Activated CD8-positive, alpha-beta memory T cell treated with anti-CD3 and anti-CD28 coated beads, Interleukin-2, amount 10 ng/mL, durations not matched to agents 7 days and 5 days (primary cell): ENCODE results near the gene ZFYVE28. TPM values are rescaled to one million over a fixed set of nuclear protein-coding genes. Genes with fewer than 3 reads are reported as not detected.
"Not testable (repeated sequence)": the region's sequence is repeated elsewhere in the genome, so short reads cannot be mapped to it uniquely, and the experiment has no call there.

ENCODE experiments used
- ATAC-seq: fragments of 150-1000 bp; cut with Tn5 transposase; one replicate; pipeline ENCODE4 v1.10.0; 2021; ENCODE audit warnings: moderate library complexity
- CTCF ChIA-PET: fragments of 350-600 bp; sonication (Branson Sonifier 250); formaldehyde crosslinking; loops from one replicate; lab custom pipeline; 2021; ENCODE audit warnings: antibody characterized with exemption; lab: Charles Lee
- DNase-seq: peaks from one replicate; pipeline ENCODE4 v3.0.0-alpha.2; 2020
- H3K27ac Mint-ChIP-seq: one replicate; pipeline ENCODE4 v1.8.0; 2021; ENCODE audit warnings: mild to moderate bottlenecking, mixed read lengths
- H3K27me3 Mint-ChIP-seq: one replicate; pipeline ENCODE4 v1.8.0; 2021; ENCODE audit warnings: mixed read lengths
- H3K36me3 Mint-ChIP-seq: one replicate; pipeline ENCODE4 v1.8.0; 2021; ENCODE audit warnings: mild to moderate bottlenecking, mixed read lengths
- H3K4me1 Mint-ChIP-seq: one replicate; pipeline ENCODE4 v1.8.0; 2021; ENCODE audit warnings: mixed read lengths
- H3K4me3 Mint-ChIP-seq: one replicate; pipeline ENCODE4 v1.8.0; 2021; ENCODE audit warnings: mild to moderate bottlenecking, moderate library complexity, mixed read lengths
- H3K9me3 Mint-ChIP-seq: one replicate; pipeline ENCODE4 v1.8.0; 2022; ENCODE audit warnings: low read depth, mixed read lengths
- total RNA-seq, 2 experiments: library from RNA; stranded (reverse); gene quantifications; one replicate each; pipeline ENCODE4 v1.2.3, GENCODE V29; 2021

ZFYVE28 gene
- 10 to 100 TPM; 12.5 to 30.3 TPM for total RNA-seq

- CTCF ChIA-PET: interaction anchor here (1.0 to 1.7 kb wide), 6 partner anchors 15 to 197 kb away, joined by 3 to 15 read pairs (median 5); partner anchors contain the start of gene RNF4
- peak within 1 kb of the TSS; percentile 64 for H3K27ac Mint-ChIP-seq
- H3K27me3 Mint-ChIP-seq: peaks cover 45% of the 10 kb centered on the region
- H3K36me3 Mint-ChIP-seq: peaks cover 2% of the 10 kb centered on the region
- peaks cover 49% of the 10 kb centered on the region for H3K4me1 Mint-ChIP-seq
- H3K4me3 Mint-ChIP-seq: peak within 1 kb of the TSS; percentile 85
- no peak for DNase-seq
- ATAC-seq: no peak
- H3K9me3 Mint-ChIP-seq: no peaks in the 10 kb centered on the region
These were observed at the start of gene ZFYVE28 for GRCh38 chr4:2417765-2418649. TSS of gene ZFYVE28 (minus strand) at chr4:2418645. CDS start at chr4:2418323, 322 bp downstream.

DNA sequence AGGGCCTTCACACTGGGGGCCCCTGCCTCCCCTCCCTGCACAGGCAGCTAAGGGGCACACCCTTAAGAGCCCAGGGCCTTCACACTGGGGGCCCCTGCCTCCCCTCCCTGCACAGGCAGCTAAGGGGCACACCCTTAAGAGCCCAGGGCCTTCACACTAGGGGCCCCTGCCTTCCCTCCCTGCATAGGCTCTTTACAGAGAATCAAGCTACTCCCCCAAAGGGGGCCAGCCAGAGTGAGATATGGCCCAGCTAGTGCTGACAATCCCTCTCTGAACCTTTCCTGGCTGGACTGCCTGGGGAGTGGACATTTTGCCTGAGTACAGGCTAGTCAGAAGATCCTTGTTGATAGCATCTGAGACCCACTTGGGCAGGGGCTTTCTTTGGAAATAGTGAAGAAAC, 47.1 kb upstream of the ZFYVE28 start:
- DNase-seq, ATAC-seq, H3K4me3 Mint-ChIP-seq, H3K27ac Mint-ChIP-seq, H3K9me3 Mint-ChIP-seq: not testable (repeated sequence)
- Mint-ChIP-seq H3K36me3 (peaks cover 14% of the 10 kb centered on the region), H3K4me1 (peaks cover 32% of the 10 kb centered on the region), H3K27me3 (peaks cover 10% of the 10 kb centered on the region)
- CTCF ChIA-PET: interaction anchor here (0.8 to 1.6 kb wide), 4 partner anchors 12 to 53 kb away, joined by 3 to 4 read pairs (median 4); partner anchors contain the start of gene CFAP99

GRCh38 chr4:2465032-2465431, 46.6 kb upstream of the ZFYVE28 start:
- H3K4me3 Mint-ChIP-seq: no peak overlapping the region

DNA sequence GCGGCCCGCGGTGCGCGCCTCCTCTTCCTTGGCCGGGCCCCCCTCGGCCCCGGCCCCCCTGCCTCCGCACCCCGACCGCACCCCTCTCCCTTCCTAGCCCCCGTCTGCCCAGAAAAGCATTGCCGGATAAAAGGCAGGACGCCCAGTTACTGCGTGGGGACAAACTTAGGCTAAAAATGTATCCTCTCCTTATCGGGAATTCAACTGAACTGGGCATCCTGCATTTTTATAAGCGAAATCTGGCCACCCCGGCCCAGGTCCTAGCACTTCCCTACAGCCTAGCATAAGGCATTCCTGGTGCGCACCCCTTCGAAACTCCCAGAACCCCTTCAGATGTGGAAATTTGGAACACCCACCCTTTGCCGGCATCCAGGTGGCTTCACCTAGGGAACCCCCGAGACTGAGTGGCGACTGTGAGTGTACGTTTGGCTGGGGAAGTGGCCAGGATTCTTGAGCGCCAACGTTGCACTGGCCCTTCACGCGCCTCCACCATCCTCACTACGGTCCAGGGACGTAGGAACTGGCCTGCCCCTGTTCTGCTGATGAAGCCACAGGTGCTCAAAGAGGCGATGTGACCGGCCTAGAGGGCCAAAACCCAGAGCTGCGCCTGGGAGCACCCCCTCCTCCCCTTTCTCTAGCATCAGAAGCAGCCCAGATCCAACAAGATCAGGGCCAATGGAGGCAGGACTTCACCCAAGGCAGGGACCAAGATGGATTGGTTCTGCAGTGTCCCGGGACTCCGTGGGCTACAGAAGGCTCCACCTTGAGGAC, 44.7 kb upstream of the ZFYVE28 start:
- DNase-seq (no peak), ATAC-seq (no peak)
- H3K4me1 Mint-ChIP-seq: peaks cover 21% of the 10 kb centered on the region
- peaks cover 14% of the 10 kb centered on the region for H3K27me3 Mint-ChIP-seq
- peak overlapping the region; percentile 24 for H3K4me3 Mint-ChIP-seq
- H3K27ac Mint-ChIP-seq: no peak overlapping the region
- H3K36me3 Mint-ChIP-seq: peaks cover 4% of the 10 kb centered on the region
- CTCF ChIA-PET: interaction anchor here (0.9 to 4.6 kb wide), 7 partner anchors 10 to 246 kb away, joined by 3 to 17 read pairs (median 4); no protein-coding TSS in a partner anchor
- no peaks in the 10 kb centered on the region for H3K9me3 Mint-ChIP-seq

More at GRCh38 chr4:2465032-2465431, 46.6 kb upstream of the ZFYVE28 start:
- CTCF ChIA-PET: interaction anchor here (0.8 to 1.6 kb wide), 4 partner anchors 11 to 52 kb away, joined by 3 to 4 read pairs (median 4); partner anchors contain the start of gene CFAP99
- no peak for DNase-seq
- Mint-ChIP-seq H3K27me3 (peaks cover 14% of the 10 kb centered on the region), H3K4me1 (peaks cover 27% of the 10 kb centered on the region), H3K36me3 (peaks cover 9% of the 10 kb centered on the region), H3K27ac (no peak overlapping the region), H3K9me3 (no peaks in the 10 kb centered on the region)
- no peak for ATAC-seq

DNA sequence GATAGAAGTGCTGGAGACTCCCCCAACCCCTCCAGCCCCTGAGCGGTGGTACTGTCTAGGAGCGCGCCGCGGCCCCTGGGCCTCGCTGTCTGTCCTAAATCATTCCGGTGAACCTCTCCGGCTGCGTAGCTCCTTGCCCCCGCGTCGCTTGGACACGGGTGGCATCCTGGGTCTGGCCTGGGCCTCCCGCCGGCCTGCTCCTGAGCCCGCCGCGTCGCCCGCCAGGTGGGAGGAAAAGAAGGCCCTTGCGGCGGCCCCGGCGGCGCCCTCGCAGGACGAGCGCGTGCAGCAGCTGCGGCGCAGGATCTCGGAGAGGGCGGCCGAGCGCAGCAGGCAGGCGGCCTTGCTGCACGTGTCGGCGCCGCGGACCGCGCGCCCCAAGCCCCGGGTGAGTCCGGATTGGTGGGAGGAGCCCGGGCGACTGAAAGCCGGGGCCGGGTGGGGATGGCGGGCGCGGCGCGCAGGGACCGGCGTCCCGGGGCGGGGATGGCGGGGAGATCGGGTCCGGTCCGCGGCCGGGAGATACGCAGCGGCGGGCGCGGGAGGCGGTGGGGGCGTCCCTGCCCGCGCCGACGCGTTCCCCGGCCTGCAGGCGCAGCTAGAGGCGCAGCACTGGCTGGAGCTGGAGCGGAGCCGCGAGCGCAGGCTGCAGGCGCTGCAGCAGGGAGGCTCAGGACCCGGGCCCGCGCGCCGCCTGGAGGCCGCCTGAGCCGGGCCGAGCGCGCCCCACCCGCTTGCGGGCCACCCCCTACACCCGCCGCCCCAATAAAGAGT, 44.0 kb upstream of the ZFYVE28 start:
- peak; percentile 70 for DNase-seq
- H3K4me1 Mint-ChIP-seq: peaks cover 17% of the 10 kb centered on the region
- ATAC-seq: peak; percentile 97
- H3K27ac Mint-ChIP-seq: no peak overlapping the region
- peak overlapping the region; percentile 47 for H3K4me3 Mint-ChIP-seq
- H3K36me3 Mint-ChIP-seq: peaks cover 1% of the 10 kb centered on the region
- no peaks in the 10 kb centered on the region for H3K9me3 Mint-ChIP-seq
- CTCF ChIA-PET: interaction anchor here (0.6 to 4.6 kb wide), 12 partner anchors 9 to 248 kb away, joined by 3 to 17 read pairs (median 4); no protein-coding TSS in a partner anchor
- peaks cover 14% of the 10 kb centered on the region for H3K27me3 Mint-ChIP-seq

DNA sequence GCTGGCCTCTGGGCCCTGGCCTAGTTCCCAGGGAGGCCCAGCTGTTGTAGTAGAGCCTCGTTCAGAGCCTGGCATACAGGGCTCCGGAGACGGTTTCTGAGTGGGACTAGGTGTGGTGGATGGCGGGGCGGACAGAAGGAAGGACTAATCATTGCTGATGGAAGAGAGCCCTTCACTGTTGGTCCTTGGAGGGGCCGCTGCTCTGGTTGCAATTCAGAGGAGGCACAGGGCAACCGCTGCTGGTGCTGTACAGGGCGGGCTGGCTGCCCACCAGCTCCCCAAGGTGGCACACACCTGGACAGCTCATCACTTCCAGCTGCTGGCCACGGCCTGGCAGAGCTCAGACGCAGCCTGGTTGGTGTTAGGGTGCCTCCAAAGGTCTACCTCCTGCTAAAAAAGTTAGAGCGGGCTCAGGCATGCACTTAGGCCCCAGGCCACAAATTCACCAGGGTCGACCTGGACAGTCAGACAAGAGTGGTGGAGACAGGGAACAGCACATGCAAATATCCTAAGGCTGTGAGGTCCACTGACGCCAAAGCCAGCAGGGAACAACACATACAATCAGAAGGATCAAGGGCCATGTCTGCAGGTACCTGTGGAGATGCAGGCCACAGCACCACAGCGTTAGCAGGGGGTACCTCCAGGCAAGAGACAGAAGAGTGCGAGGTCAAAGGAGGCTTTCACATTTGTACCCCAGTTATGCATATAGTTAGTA, 43.0 kb upstream of the ZFYVE28 start:
- H3K36me3 Mint-ChIP-seq: no peaks in the 10 kb centered on the region
- H3K4me3 Mint-ChIP-seq: peak overlapping the region; percentile 47
- H3K4me1 Mint-ChIP-seq: peaks cover 12% of the 10 kb centered on the region
- DNase-seq (no peak), ATAC-seq (no peak)
- CTCF ChIA-PET: interaction anchor here (1.0 to 4.6 kb wide), 6 partner anchors 11 to 247 kb away, joined by 3 to 17 read pairs (median 4); no protein-coding TSS in a partner anchor
- no peaks in the 10 kb centered on the region for H3K9me3 Mint-ChIP-seq
- peaks cover 14% of the 10 kb centered on the region for H3K27me3 Mint-ChIP-seq
- no peak overlapping the region for H3K27ac Mint-ChIP-seq

DNA sequence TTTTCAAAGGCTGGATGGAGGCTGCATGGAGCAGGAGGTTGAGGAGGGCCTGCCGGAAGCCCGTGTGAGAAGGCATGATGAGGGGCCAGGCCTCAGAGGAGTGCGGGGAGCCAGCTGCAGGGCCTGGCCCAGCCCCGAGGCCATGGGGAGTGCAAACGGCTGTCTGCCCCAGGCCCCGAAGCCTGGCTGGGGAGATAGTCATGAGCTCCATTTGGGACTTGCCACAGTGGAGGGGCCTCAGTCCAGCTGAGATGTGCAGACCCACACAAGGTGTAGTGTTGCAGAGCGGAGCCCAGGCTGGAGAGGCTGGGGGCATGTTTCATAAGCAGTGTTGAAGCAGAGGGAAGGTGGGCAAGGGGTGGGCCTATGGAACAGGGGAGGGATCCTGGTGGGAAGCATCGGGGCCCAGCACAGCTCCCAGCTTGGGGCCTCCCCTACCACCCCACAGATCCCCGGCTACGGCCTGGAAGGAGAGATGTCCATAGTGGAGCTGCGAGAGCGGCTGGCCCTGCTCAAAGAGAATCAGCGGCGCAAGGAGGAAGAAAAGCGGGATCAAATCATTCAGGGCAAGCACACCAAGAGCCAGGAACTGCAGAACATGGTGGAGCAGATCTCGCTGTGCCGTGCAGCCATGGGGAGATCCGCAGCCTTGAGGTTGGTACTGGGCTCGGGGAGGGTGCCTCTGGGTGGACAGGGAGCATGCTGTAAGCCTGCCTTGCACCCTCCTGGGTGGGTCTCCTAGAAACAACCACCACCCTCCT, 41.3 kb upstream of the ZFYVE28 start:
- CTCF ChIA-PET: interaction anchor here (0.6 to 4.6 kb wide), 3 partner anchors 18 to 240 kb away, joined by 3 to 17 read pairs (median 3); no protein-coding TSS in a partner anchor
- H3K36me3 Mint-ChIP-seq: no peaks in the 10 kb centered on the region
- DNase-seq: no peak
- H3K27ac Mint-ChIP-seq: no peak overlapping the region
- peaks cover 14% of the 10 kb centered on the region for H3K27me3 Mint-ChIP-seq
- ATAC-seq: no peak
- peaks cover 12% of the 10 kb centered on the region for H3K4me1 Mint-ChIP-seq
- H3K4me3 Mint-ChIP-seq: no peak overlapping the region
- H3K9me3 Mint-ChIP-seq: no peaks in the 10 kb centered on the region

DNA sequence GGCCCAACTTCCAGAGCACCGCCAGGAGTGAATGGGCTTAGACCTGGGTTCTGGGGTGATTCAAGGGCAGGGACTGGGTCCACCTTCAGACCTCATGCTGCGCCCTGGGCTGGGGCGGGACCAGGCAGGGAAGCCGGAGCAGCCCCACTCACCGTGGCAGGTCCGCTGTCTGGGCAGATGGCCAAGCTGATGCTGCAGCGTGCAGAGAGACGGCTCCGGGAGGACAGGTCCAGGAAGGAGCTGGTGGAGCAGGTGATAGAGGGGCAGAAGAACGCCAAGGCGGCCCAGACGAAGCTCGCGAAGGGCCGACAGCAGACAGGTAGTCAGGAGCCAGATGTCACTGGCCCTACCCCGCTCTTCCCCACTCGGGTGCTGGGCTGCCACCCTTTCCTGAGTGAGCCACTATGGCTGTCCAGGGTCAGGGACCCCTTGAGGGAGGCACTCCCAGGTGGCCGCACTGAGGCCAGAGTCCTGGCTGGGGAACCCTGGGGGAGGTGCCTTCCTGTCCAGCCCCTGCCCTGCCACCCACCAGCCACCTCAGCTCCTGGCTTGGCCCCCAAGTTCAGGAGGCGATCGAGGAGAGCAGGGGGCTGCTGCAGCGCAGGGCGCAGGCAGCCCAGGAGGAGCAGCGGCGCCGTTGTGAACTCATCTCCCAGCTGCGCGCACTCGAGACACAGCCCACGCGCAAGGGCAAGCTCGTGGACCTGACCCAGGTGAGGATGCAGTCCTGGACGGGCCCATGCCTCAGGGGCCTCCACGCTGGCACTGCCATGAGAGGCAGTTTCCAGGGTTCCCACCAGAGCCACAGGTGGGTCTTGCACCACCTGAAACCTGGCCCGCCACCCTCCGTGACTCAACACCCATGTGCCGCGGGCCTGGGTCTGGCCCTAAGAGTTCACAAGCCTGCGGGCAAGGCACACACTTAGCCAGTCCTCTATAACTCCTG, 40.4 kb upstream of the ZFYVE28 start:
- CTCF ChIA-PET: interaction anchor here (1.0 to 4.6 kb wide), 2 partner anchors 17 to 239 kb away, joined by 3 to 17 read pairs; no protein-coding TSS in a partner anchor

GRCh38 chr4:2457481-2458295, 39.2 kb upstream of the ZFYVE28 start:
- Mint-ChIP-seq H3K27me3 (peaks cover 14% of the 10 kb centered on the region), H3K4me3 (no peak overlapping the region), H3K36me3 (no peaks in the 10 kb centered on the region), H3K27ac (no peak overlapping the region), H3K9me3 (no peaks in the 10 kb centered on the region), H3K4me1 (peaks cover 8% of the 10 kb centered on the region)
- DNase-seq (no peak), ATAC-seq (no peak)
- CTCF ChIA-PET: no interaction called here

More for the DNA sequence above, 40.4 kb upstream of the ZFYVE28 start:
- Mint-ChIP-seq H3K27ac (no peak overlapping the region), H3K4me1 (peaks cover 12% of the 10 kb centered on the region), H3K9me3 (no peaks in the 10 kb centered on the region), H3K36me3 (no peaks in the 10 kb centered on the region), H3K27me3 (peaks cover 14% of the 10 kb centered on the region), H3K4me3 (no peak overlapping the region)
- ATAC-seq: no peak
- DNase-seq: no peak
